Measurements from ENCODE around the gene SRPK1. TPM values are rescaled to one million over a fixed set of nuclear protein-coding genes. Genes with fewer than 3 reads are reported as not detected.
"Not testable (repeated sequence)": the region's sequence is repeated elsewhere in the genome, so short reads cannot be mapped to it uniquely, and the experiment has no call there.

The SRPK1 gene
- total RNA-seq, 4 donors from 2014 or later, result 38.2 to 104 (median 56.7) TPM

- Histone ChIP-seq H3K27me3 (no peaks in the 10 kb centered on the region), H3K27ac (no peak overlapping the region), H3K9me3 (no peaks in the 10 kb centered on the region), H3K4me1 (no peaks in the 10 kb centered on the region), H3K36me3 (peaks cover 0 to 18% of the 10 kb centered on the region in 2 donors), H3K4me3 (no peak overlapping the region)
- no peak for ATAC-seq
- no peak for DNase-seq
- intact Hi-C loops (cut with DNase I; ENCODE audit: low total_unique reads), result no loop called here
- TF ChIP-seq CTCF (IDR thresholded peaks at IDR 0.05 in 4 of 5, conservative IDR thresholded peaks at IDR 0.05 in 1 of 5) (no peak), POLR2A (IDR thresholded peaks at IDR 0.05) (no peak)
- in situ Hi-C loops (cut with MboI; ENCODE audit: low sequenced_read_pairs in 4 of 4), result no loop called here
Measured at GRCh38 chr6:35911871-35912653, 8.8 kb downstream of the SRPK1 start.

GRCh38 chr6:35909571-35909970, 11.3 kb downstream of the SRPK1 start:
- DNase-seq; H3K27me3 ChIP-seq; intact Hi-C loops (cut with DNase I; ENCODE audit: low total_unique reads); in situ Hi-C loops (cut with MboI; ENCODE audit: low sequenced_read_pairs in 4 of 4); H3K9me3 ChIP-seq; ATAC-seq; H3K27ac ChIP-seq; H3K4me3 ChIP-seq; H3K4me1 ChIP-seq: not testable (repeated sequence)
- peaks cover 0 to 13% of the 10 kb centered on the region in 2 donors for H3K36me3 ChIP-seq

GRCh38 chr6:35908753-35909401, 12.0 kb downstream of the SRPK1 start:
- H3K27ac ChIP-seq; H3K4me3 ChIP-seq; DNase-seq; H3K27me3 ChIP-seq; intact Hi-C loops (cut with DNase I; ENCODE audit: low total_unique reads); in situ Hi-C loops (cut with MboI; ENCODE audit: low sequenced_read_pairs in 4 of 4); ATAC-seq; H3K4me1 ChIP-seq; H3K9me3 ChIP-seq: not testable (repeated sequence)
- H3K36me3 ChIP-seq, result peaks cover 0 to 13% of the 10 kb centered on the region in 2 donors

- peaks cover 0 to 13% of the 10 kb centered on the region in 2 donors for H3K36me3 ChIP-seq
- H3K27ac ChIP-seq, result no peak overlapping the region
- intact Hi-C loops (cut with DNase I; ENCODE audit: low total_unique reads), result no loop called here
- ATAC-seq, result no peak
- DNase-seq, result no peak
- H3K27me3 ChIP-seq, result no peaks in the 10 kb centered on the region
- H3K4me3 ChIP-seq, result no peak overlapping the region
- TF ChIP-seq POLR2A (IDR thresholded peaks at IDR 0.05), result no peak
- no peak for TF ChIP-seq CTCF (IDR thresholded peaks at IDR 0.05 in 4 of 5, conservative IDR thresholded peaks at IDR 0.05 in 1 of 5)
- H3K9me3 ChIP-seq, result no peaks in the 10 kb centered on the region
- no peaks in the 10 kb centered on the region for H3K4me1 ChIP-seq
- in situ Hi-C loops (cut with MboI; ENCODE audit: low sequenced_read_pairs in 4 of 4), result no loop called here
Measured at GRCh38 chr6:35907750-35908149, 13.1 kb downstream of the SRPK1 start.

GRCh38 chr6:35906499-35906846, 14.4 kb downstream of the SRPK1 start:
- in situ Hi-C loops (cut with MboI; ENCODE audit: low sequenced_read_pairs in 4 of 4) (no loop called here), intact Hi-C loops (cut with DNase I; ENCODE audit: low total_unique reads) (no loop called here)
- no peak overlapping the region for H3K4me3 ChIP-seq
- ATAC-seq, result no peak
- no peak overlapping the region for H3K27ac ChIP-seq
- H3K27me3 ChIP-seq, result no peaks in the 10 kb centered on the region
- no peak for DNase-seq
- no peaks in the 10 kb centered on the region for H3K9me3 ChIP-seq
- peaks cover 0 to 13% of the 10 kb centered on the region in 2 donors for H3K36me3 ChIP-seq
- no peaks in the 10 kb centered on the region for H3K4me1 ChIP-seq
- TF ChIP-seq POLR2A (IDR thresholded peaks at IDR 0.05), result no peak
- no peak for TF ChIP-seq CTCF (IDR thresholded peaks at IDR 0.05 in 4 of 5, conservative IDR thresholded peaks at IDR 0.05 in 1 of 5)

All from gastrocnemius medialis (tissue), 4 donors.